ENCODE data around the gene SLC10A7. TPM values are rescaled to one million over a fixed set of nuclear protein-coding genes. Genes with fewer than 3 reads are reported as not detected.

Gene SLC10A7
- total and polyA plus RNA-seq, 2 donors (not counting 1 experiment from before 2014, with no cell fraction given) = 7.4 to 12.6 TPM

GRCh38 chr4:146349306-146349705, 172.4 kb downstream of the SLC10A7 start:
- H4K20me1 ChIP-seq (ENCODE audit: control insufficient read depth, extremely low read depth, insufficient read depth, low read length) = no peaks in the 10 kb centered on the region
- no peaks in the 10 kb centered on the region for H3K27me3 ChIP-seq (ENCODE audit: control insufficient read depth, insufficient read depth, low read length)
- no peak overlapping the region for H2AFZ ChIP-seq (ENCODE audit: low read length)
- no peak for DNase-seq (ENCODE audit: low read depth in 2 of 2)
- H3K4me3 ChIP-seq (replicated peaks in 1 of 4; ENCODE audit: control extremely low read depth in 1 of 4, insufficient read depth in 1 of 4, low read depth in 3 of 4, low read length in 4 of 4) = no peak overlapping the region
- H3K36me3 ChIP-seq (ENCODE audit: control insufficient read depth, insufficient read depth, low read length) = no peaks in the 10 kb centered on the region
- H3K9me3 ChIP-seq (ENCODE audit: control insufficient read depth, insufficient read depth, low read depth, low read length) = no peaks in the 10 kb centered on the region
- H3K4me2 ChIP-seq (ENCODE audit: extremely low read depth, insufficient read depth, low read length) = no peak overlapping the region
- TF ChIP-seq, protein P1, sequence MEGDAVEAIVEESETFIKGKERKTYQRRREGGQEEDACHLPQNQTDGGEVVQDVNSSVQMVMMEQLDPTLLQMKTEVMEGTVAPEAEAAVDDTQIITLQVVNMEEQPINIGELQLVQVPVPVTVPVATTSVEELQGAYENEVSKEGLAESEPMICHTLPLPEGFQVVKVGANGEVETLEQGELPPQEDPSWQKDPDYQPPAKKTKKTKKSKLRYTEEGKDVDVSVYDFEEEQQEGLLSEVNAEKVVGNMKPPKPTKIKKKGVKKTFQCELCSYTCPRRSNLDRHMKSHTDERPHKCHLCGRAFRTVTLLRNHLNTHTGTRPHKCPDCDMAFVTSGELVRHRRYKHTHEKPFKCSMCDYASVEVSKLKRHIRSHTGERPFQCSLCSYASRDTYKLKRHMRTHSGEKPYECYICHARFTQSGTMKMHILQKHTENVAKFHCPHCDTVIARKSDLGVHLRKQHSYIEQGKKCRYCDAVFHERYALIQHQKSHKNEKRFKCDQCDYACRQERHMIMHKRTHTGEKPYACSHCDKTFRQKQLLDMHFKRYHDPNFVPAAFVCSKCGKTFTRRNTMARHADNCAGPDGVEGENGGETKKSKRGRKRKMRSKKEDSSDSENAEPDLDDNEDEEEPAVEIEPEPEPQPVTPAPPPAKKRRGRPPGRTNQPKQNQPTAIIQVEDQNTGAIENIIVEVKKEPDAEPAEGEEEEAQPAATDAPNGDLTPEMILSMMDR (conservative IDR thresholded peaks at IDR 0.05 in 1 of 2, IDR thresholded peaks at IDR 0.05 in 1 of 2; ENCODE audit: low read depth in 1 of 2, low read length in 2 of 2) = no peak
- TF ChIP-seq EZH2 (IDR thresholded peaks at IDR 0.05; ENCODE audit: low read length, missing control alignments) = no peak
- H3K27ac ChIP-seq (ENCODE audit: insufficient read depth, low read length) = no peak overlapping the region
- H3K79me2 ChIP-seq (ENCODE audit: control insufficient read depth, insufficient read depth, low read length) = no peaks in the 10 kb centered on the region
- no peak overlapping the region for H3K9ac ChIP-seq (ENCODE audit: insufficient read depth, low read length)
- no peaks in the 10 kb centered on the region for H3K4me1 ChIP-seq (ENCODE audit: control insufficient read depth, extremely low read depth, insufficient read depth, low read length)

- Histone ChIP-seq H3K79me2 (ENCODE audit: control insufficient read depth, insufficient read depth, low read length) (no peaks in the 10 kb centered on the region), H2AFZ (ENCODE audit: low read length) (no peak overlapping the region), H3K4me1 (ENCODE audit: control insufficient read depth, extremely low read depth, insufficient read depth, low read length) (no peaks in the 10 kb centered on the region), H3K9me3 (ENCODE audit: control insufficient read depth, insufficient read depth, low read depth, low read length) (no peaks in the 10 kb centered on the region), H3K27me3 (ENCODE audit: control insufficient read depth, insufficient read depth, low read length) (no peaks in the 10 kb centered on the region), H3K4me2 (ENCODE audit: extremely low read depth, insufficient read depth, low read length) (no peak overlapping the region), H3K9ac (ENCODE audit: insufficient read depth, low read length) (no peak overlapping the region), H4K20me1 (ENCODE audit: control insufficient read depth, extremely low read depth, insufficient read depth, low read length) (no peaks in the 10 kb centered on the region), H3K4me3 (replicated peaks in 1 of 4; ENCODE audit: control extremely low read depth in 1 of 4, insufficient read depth in 1 of 4, low read depth in 3 of 4, low read length in 4 of 4) (no peak overlapping the region), H3K27ac (ENCODE audit: insufficient read depth, low read length) (no peak overlapping the region), H3K36me3 (ENCODE audit: control insufficient read depth, insufficient read depth, low read length) (no peaks in the 10 kb centered on the region)
- TF ChIP-seq, protein P1 (conservative IDR thresholded peaks at IDR 0.05 in 1 of 2, IDR thresholded peaks at IDR 0.05 in 1 of 2; ENCODE audit: low read depth in 1 of 2, low read length in 2 of 2) = no peak
- TF ChIP-seq EZH2 (IDR thresholded peaks at IDR 0.05; ENCODE audit: low read length, missing control alignments) = no peak
- DNase-seq (ENCODE audit: low read depth in 2 of 2) = no peak
Measured at GRCh38 chr4:146347822-146348221, 173.9 kb downstream of the SLC10A7 start.

- Histone ChIP-seq H3K9me3 (ENCODE audit: control insufficient read depth, insufficient read depth, low read depth, low read length) (no peaks in the 10 kb centered on the region), H3K9ac (ENCODE audit: insufficient read depth, low read length) (no peak overlapping the region), H3K27ac (ENCODE audit: insufficient read depth, low read length) (no peak overlapping the region), H3K79me2 (ENCODE audit: control insufficient read depth, insufficient read depth, low read length) (no peaks in the 10 kb centered on the region), H3K4me1 (ENCODE audit: control insufficient read depth, extremely low read depth, insufficient read depth, low read length) (no peaks in the 10 kb centered on the region), H3K4me3 (replicated peaks in 1 of 4; ENCODE audit: control extremely low read depth in 1 of 4, insufficient read depth in 1 of 4, low read depth in 3 of 4, low read length in 4 of 4) (no peak overlapping the region), H3K27me3 (ENCODE audit: control insufficient read depth, insufficient read depth, low read length) (no peaks in the 10 kb centered on the region), H3K36me3 (ENCODE audit: control insufficient read depth, insufficient read depth, low read length) (no peaks in the 10 kb centered on the region), H2AFZ (ENCODE audit: low read length) (no peak overlapping the region), H3K4me2 (ENCODE audit: extremely low read depth, insufficient read depth, low read length) (no peak overlapping the region), H4K20me1 (ENCODE audit: control insufficient read depth, extremely low read depth, insufficient read depth, low read length) (no peaks in the 10 kb centered on the region)
- TF ChIP-seq, protein P1 (conservative IDR thresholded peaks at IDR 0.05 in 1 of 2, IDR thresholded peaks at IDR 0.05 in 1 of 2; ENCODE audit: low read depth in 1 of 2, low read length in 2 of 2) = no peak
- TF ChIP-seq EZH2 (IDR thresholded peaks at IDR 0.05; ENCODE audit: low read length, missing control alignments) = no peak
- no peak for DNase-seq (ENCODE audit: low read depth in 2 of 2)
Measured at GRCh38 chr4:146346276-146346675, 175.5 kb downstream of the SLC10A7 start.
